OCI-LY1 (cell line): ENCODE measurements around the gene THUMPD2.

Source experiments
- H2AFZ ChIP-seq: fragments of 200-600 bp; sonication (generic), shearing (Covaris generic); 2 replicates; pipeline ENCODE4 v1.6.0; 2014; ENCODE audit warnings: antibody characterized with exemption, mild to moderate bottlenecking, low read length
- H3F3A ChIP-seq: fragments of 200-600 bp; sonication (generic), shearing (Covaris generic); 2 replicates; pipeline ENCODE4 v1.6.0; 2014; ENCODE audit warnings: mild to moderate bottlenecking, antibody characterized with exemption, low read length, moderate library complexity; ENCODE audit not compliant: insufficient read depth
- H3K27ac ChIP-seq: fragments of 200-600 bp; sonication (generic); 2 replicates; pipeline ENCODE4 v1.5.1; 2014; ENCODE audit warnings: low read length, mixed run types, mild to moderate bottlenecking, low read depth; ENCODE audit not compliant: poor library complexity, severe bottlenecking
- H3K27me3 ChIP-seq: fragments of 200-600 bp; sonication (generic); 2 replicates; pipeline ENCODE4 v1.6.0; 2014; ENCODE audit warnings: antibody characterized with exemption, mild to moderate bottlenecking, low read length, moderate library complexity; ENCODE audit not compliant: insufficient read depth
- H3K36me3 ChIP-seq: fragments of 200-600 bp; sonication (generic); 2 replicates; pipeline ENCODE4 v1.6.1; 2014; ENCODE audit warnings: mild to moderate bottlenecking, antibody characterized with exemption, low read length, moderate library complexity, mixed read lengths; ENCODE audit not compliant: insufficient read depth
- H3K4me1 ChIP-seq: fragments of 200-600 bp; sonication (generic); 2 replicates; pipeline ENCODE4 v1.5.1; 2014; ENCODE audit warnings: mild to moderate bottlenecking, low read length, moderate library complexity; ENCODE audit not compliant: insufficient read depth, severe bottlenecking
- H3K4me2 ChIP-seq: fragments of 200-600 bp; sonication (generic), shearing (Covaris generic); 2 replicates; pipeline ENCODE4 v1.6.1; 2014; ENCODE audit warnings: low read length
- H3K4me3 ChIP-seq: fragments of 200-600 bp; sonication (generic); 2 replicates; pipeline ENCODE4 v1.5.1; 2014; ENCODE audit warnings: low read length, low read depth, mild to moderate bottlenecking, mixed read lengths; ENCODE audit not compliant: poor library complexity, severe bottlenecking
- H3K79me2 ChIP-seq: fragments of 200-600 bp; shearing (Covaris generic); 2 replicates; pipeline ENCODE4 v1.6.1; 2016; ENCODE audit warnings: mixed run types, low read length, mixed read lengths; ENCODE audit not compliant: insufficient read depth
- H3K9ac ChIP-seq: fragments of 200-600 bp; sonication (generic), shearing (Covaris generic); 2 replicates; pipeline ENCODE4 v1.6.1; 2014; ENCODE audit warnings: mild to moderate bottlenecking, low read length, mixed read lengths
- H3K9me2 ChIP-seq: fragments of 200-600 bp; sonication (generic), shearing (Covaris generic); 2 replicates; pipeline ENCODE4 v1.6.1; 2014; ENCODE audit warnings: low read depth, mild to moderate bottlenecking, low read length, mixed read lengths
- H3K9me3 ChIP-seq: fragments of 200-600 bp; shearing (Covaris generic); 2 replicates; pipeline ENCODE4 v1.6.1; 2014; ENCODE audit warnings: low read length, mixed read lengths
- H4K20me1 ChIP-seq: fragments of 200-600 bp; sonication (generic), shearing (Covaris generic); 2 replicates; pipeline ENCODE4 v1.6.0; 2016; ENCODE audit warnings: mild to moderate bottlenecking, low read length; ENCODE audit not compliant: insufficient read depth
- CTCF ChIP-seq: fragments of 200-600 bp; sonication (generic), shearing (Covaris generic); IDR thresholded peaks from 2 replicates; pipeline ENCODE4 v1.5.1; 2017; ENCODE audit warnings: mild to moderate bottlenecking, antibody characterized with exemption, low read length, moderate library complexity, mixed read lengths
- EZH2 ChIP-seq: fragments of 200-600 bp; sonication (generic), shearing (Covaris generic); IDR thresholded peaks from 2 replicates; pipeline ENCODE4 v1.8.0; 2017; ENCODE audit warnings: borderline replicate concordance, mixed run types, mild to moderate bottlenecking, antibody characterized with exemption, low read length, moderate library complexity, mixed read lengths

THUMPD2 gene

GRCh38 chr2:39780825-39781600 is 2.0 kb upstream of the THUMPD2 start:
- no peak overlapping the region for H3K4me3 ChIP-seq
- H3K9ac ChIP-seq: no peak overlapping the region

GRCh38 chr2:39779927-39780326 is 869 bp upstream of the THUMPD2 start:
- Histone ChIP-seq H3K27me3 (no peaks in the 10 kb centered on the region), H3K36me3 (peaks cover 28% of the 10 kb centered on the region), H3K9me2 (no peaks in the 10 kb centered on the region), H3K4me1 (peaks cover 48% of the 10 kb centered on the region), H2AFZ (0 out of 2 replicates have a peak overlapping the region, but pooled peaks have one; percentile 78), H3K4me3 (no peak overlapping the region), H3K27ac (no peak overlapping the region), H3K79me2 (peaks cover 38% of the 10 kb centered on the region), H4K20me1 (no peaks in the 10 kb centered on the region), H3K4me2 (peak overlapping the region; percentile 87), H3K9ac (no peak overlapping the region), H3F3A (no peaks in the 10 kb centered on the region), H3K9me3 (no peaks in the 10 kb centered on the region)
- TF ChIP-seq EZH2: no peak
- no peak for TF ChIP-seq CTCF

More at GRCh38 chr2:39780825-39781600, 2.0 kb upstream of the THUMPD2 start:
- Histone ChIP-seq H3K36me3 (peaks cover 18% of the 10 kb centered on the region), H3K27ac (no peak overlapping the region), H3K27me3 (no peaks in the 10 kb centered on the region), H3K4me1 (peaks cover 41% of the 10 kb centered on the region), H3K4me2 (peak overlapping the region; percentile 8; the same call in 1 of the 2 replicates), H3K9me3 (no peaks in the 10 kb centered on the region), H3F3A (no peaks in the 10 kb centered on the region), H3K79me2 (peaks cover 27% of the 10 kb centered on the region), H3K9me2 (no peaks in the 10 kb centered on the region), H2AFZ (no peak overlapping the region), H4K20me1 (no peaks in the 10 kb centered on the region)
- no peak for TF ChIP-seq EZH2
- no peak for TF ChIP-seq CTCF

GRCh38 chr2:39779341-39779851 is 338 bp upstream of the THUMPD2 start:
- H3K4me1 ChIP-seq: peaks cover 50% of the 10 kb centered on the region
- H3F3A ChIP-seq: no peaks in the 10 kb centered on the region
- no peaks in the 10 kb centered on the region for H4K20me1 ChIP-seq
- H3K27me3 ChIP-seq: no peaks in the 10 kb centered on the region
- H3K79me2 ChIP-seq: peaks cover 43% of the 10 kb centered on the region
- H3K36me3 ChIP-seq: peaks cover 33% of the 10 kb centered on the region
- peak overlapping the region; percentile 78; the same call in 1 of the 2 replicates for H2AFZ ChIP-seq
- peak overlapping the region; percentile 87 for H3K4me2 ChIP-seq
- H3K4me3 ChIP-seq: peak overlapping the region; percentile 89
- H3K9me2 ChIP-seq: no peaks in the 10 kb centered on the region
- H3K9me3 ChIP-seq: no peaks in the 10 kb centered on the region
- TF ChIP-seq CTCF: no peak
- no peak for TF ChIP-seq EZH2
- H3K9ac ChIP-seq: peak overlapping the region; percentile 93; the same call in 1 of the 2 replicates
- no peak overlapping the region for H3K27ac ChIP-seq
